ENCODE data around the gene SMIM1.

Gene SMIM1

GRCh38 chr1:3756394-3756793, 16.2 kb upstream of the SMIM1 start:
- no peak for DNase-seq (ENCODE audit: low read depth)

DNA sequence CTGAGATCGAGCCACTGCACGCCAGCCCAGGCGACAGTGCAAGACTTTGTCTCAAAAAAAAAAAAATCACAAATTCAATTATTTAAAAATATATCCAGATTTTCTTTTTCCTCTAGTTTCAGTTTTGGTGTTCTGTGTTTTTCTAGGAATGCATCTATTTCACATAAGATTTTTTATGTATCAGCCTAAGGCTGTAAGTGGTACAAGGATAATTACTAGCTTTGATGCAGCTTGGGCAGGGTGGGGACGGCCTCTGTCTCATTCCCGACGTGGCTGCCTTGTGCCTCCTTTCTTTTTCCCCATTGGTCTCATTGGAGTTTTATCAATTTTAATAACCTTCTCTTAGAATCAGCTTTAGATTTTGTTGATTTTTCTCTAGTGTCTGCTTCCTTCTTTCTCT, 13.4 kb upstream of the SMIM1 start:
- no peak for DNase-seq (ENCODE audit: low read depth)

GRCh38 chr1:3759796-3760195, 12.8 kb upstream of the SMIM1 start:
- DNase-seq (ENCODE audit: low read depth) = no peak

DNA sequence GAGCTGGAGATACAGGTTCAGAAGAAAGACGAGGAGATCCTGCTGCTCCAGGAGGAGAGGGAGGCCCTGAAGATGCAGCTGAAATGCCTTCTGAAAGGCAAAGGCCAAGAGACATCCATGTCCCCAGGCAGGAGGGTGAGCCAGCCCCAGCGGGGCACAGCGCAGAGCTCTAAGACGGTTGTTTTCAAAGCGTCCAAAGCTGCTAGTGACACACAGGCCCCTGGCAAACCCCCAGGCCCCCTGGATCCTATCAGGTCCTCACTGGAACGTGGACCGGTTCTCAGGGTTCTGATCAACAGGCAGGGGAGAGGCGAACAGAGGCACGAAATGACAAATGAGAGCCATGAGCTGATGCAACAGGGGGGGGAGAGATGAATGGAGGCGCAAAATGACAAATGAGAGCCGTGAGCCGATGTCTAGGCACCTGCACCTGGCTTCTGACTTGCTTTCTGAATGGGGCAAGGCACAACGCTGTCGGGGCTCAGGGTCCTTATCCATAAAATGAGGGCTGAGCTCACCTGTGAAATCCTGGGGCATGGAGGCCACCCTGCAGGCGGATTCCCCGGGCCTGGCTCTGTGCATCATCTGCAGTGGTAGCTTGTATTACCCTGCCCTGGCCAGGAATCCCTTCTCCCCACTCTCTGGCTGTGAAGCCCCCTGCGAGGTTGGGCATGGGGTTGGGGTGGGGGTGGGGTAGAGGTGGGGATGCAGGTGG, 11.1 kb upstream of the SMIM1 start:
- DNase-seq (ENCODE audit: low read depth) = no peak

DNA sequence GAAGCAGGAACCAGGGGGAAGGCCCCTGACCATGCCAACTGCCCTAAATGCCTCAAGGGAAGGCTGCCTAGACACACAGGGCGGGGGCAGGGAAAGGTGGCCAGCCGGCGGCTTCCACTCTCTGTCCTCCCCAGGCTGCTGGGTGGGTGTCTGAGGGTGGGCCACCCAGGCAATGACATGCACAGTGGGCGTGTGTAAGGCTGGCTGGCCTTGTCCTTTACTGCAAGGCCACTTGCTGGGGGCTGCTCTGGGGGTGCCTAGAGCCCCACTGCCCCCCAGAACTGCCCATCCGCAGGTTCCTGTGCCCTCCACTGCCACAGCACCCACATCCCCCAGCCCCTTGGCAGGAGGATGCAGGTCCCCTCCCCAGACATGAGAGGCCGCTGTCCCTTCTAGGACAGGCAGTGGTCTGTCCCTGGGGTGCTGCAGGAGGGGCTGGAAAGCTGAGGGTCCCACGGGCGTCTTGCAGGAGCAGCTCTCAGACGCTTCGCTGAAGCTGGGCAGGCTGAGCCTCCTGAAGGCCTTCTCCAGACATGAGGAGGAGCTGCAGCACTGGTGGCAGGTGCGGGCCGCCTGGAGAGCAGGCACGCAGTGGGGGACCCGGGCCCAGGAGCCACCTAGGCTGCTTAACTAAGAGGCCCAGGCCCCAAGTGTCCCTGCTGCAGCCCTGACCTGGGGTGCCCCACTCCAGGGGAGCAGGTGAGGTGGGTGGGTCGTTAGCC, 10.2 kb upstream of the SMIM1 start:
- no peak for DNase-seq (ENCODE audit: low read depth)

- DNase-seq (ENCODE audit: low read depth) = no peak
These were observed 9.7 kb upstream of the SMIM1 start for GRCh38 chr1:3762873-3763228.

DNA sequence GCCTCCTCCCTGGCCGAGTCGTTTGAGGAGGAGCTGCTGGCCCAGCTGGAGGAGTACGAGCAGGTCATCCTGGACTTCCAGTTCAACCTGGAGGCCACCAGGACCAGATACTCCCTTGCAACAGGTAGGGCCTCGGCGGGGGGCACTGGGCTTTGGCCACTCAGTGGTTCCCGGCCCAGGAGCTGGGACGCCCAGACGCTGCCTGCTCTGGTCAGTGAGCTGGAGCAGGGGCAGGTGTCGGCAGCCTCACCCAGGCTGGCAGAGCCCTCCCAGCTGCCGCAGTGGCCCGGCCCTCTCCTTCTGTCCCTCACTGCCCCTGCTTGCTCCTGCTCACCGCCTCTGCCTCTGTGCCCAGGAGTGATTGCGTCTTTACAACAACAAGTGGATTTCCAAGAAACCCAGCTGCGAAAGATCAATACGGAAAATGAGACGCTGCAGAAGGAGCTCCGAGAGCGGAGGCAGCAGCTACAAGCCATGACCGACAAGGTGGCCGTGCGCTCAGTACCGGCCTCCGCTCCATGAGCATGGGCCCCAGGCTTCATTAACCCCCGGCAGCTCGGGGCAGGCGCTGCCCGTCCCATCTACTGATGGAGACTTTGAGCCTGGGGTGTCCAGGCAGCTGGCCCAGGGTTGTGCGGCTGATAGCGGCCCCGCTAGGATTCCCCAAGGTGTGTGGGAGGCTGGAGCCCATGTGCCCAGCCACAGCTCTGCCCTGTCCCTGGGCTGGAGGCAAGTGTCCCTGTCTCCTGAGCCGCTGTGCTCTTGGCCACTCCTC, 9.0 kb upstream of the SMIM1 start:
- no peak for DNase-seq (ENCODE audit: low read depth)

DNA sequence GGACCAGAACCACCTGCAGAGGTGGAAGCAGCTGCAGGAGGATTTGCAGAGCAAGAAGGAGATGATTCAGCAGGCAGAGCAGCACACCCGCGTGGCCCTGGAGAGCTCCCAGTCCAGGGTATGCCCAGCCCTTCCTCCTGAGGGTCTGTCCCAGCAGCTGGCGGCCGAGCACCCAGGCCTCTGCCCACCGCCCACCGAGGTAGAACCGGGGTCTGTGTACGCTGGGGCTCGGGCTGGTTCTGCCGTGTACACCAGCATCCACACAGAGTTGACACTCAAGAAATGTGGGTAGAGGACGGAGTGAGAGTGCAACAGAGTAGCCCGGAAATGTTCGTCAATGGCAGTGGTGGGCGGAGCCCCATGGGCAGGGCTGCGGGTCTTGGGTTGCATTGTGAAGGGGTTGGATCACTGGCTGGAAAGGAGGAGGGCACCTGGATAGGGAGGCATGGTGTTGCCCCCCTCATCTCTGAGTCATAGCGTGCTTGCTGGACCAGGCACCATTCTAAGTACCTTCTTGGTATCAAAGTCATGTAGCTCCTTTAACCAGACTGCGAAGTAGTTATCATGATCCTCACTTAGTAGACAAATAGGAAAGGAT, 5.1 kb upstream of the SMIM1 start:
- no peak for DNase-seq (ENCODE audit: low read depth)

DNA sequence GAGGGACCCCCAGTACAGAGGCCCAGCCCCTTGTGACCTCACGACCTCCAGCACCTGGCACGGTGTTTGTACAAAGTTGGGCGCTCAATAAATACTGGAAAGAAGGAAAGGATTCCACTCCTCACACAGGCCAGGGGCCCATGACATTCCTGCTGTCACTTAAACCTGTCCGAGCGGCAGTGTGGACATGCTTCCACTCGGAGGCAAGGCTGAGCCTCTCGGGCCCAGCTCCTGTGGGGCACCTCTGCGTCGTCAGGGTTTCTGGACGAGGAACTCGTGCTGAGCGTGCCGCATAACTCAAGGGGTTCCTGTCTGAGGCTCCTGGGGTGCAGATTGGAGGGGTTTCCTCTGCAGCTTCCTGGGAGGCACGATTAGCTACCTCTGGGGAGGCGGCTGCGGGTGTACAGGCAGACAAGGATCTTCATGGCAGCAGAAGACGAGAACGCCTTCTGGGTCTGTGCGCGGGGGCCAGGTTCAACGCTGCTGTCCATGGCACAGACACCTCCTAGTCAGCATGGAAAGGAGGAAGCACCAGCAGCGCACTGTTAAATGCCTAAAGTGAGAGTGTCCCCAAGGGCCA, 3.6 kb upstream of the SMIM1 start:
- no peak for DNase-seq (ENCODE audit: low read depth)

DNA sequence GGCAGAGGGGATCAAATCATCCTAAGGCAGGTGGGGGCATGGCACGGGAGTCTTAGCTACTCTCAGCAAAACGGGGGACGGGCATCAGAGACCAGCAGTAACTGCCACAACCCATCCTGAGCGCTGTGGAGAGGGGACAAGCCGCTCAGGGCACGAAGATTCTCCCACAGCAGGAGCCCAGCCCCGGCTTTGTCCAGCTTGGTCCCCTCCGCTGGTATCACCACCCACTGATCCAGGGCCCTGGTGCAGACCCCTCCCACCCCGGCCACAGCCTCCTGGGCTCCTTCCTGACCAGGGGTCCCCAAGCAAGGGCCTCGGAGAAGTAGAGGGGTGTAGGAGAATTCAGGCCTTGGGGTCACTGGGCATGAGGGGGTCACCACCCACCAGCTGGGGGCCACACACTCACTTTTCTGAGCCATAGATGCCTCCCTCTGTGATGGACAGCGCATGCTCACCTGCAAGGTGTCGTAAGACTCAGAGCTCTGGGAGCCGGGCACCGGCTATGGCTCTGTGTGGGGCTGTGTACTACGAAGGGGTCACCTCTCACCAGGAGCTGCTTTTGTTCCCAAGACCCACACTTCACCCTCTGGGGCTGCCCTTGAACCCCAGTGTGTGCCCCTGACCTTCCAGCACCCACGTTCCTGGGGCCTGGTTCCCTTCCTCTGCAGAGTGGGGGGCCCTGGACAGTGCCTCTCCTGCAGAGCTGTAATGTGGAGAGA, 2.3 kb upstream of the SMIM1 start:
- no peak for DNase-seq (ENCODE audit: low read depth)

- DNase-seq (ENCODE audit: low read depth) = no peak
These were observed 1.2 kb upstream of the SMIM1 start for GRCh38 chr1:3771108-3772026.

DNA sequence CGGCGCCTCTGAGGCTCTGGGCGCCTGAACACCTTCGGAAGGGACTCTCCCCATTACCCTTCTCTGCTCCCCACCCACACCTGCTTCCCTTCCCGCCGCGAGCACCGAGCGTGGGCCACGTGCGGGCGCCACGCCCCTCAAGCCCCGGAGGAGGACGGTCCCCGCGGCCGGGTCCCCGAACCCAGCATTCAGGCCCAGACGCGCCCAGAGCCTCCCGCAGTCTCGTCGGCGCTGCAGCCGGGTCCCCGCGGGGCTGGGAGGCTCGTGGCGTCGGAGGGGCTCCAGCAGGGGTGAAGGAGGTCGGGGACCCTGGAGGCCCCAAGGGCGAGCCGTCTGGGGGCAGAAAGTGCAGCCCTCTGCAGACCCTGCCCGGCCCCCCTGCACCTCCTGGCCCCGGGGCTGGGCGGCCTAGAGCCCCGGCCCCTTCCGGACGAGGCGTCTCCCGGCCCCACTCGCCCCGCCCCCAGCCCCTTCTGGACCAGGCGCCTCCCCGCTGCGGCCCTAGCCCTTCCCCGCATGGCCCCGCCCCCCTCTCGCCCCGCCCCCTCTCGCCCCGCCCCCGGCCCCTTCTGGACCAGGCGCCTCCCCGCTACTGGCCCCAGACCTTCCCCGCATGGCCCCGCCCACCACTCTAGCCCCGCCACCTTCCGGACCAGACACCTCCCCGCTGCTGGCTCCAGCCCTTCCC, 378 bp upstream of the SMIM1 start:
- peak; percentile 81 for DNase-seq (ENCODE audit: low read depth)

DNA sequence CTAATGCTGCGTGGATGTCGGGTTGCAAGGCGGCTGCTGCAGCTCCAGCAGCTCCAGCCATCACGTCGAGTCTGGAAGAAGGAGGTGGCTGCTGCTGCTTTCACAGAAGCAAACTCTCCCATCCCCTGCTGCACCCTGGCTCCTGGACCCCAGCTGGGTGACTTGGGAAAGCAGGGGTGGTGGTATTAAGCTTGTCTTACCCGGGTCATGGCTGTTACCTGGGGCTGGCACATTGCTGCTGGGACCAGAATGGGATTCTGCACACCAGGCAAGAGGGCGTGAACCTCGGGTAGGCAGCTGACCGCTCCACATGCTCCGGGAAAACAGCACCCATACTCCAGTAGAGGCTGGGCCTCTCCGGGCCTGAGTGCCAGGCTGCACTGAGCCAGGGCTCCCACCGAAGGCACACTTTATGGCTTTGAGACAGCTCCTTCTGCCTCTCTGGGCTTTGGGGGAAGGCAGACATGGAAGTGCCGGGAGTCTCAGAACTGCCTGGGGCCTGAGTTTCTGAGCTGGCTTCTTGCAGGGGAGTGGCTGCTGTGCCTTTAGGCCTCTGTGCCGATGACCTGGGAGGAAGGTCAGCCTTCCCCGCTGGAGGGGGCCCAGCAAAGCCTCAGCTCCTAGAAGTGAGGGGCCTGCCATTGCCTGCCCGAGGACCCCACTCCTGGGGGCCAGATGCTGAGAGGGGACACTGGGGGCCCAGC, 1.2 kb downstream of the SMIM1 start:
- no peak for DNase-seq (ENCODE audit: low read depth)

- no peak for DNase-seq (ENCODE audit: low read depth)
These were observed 1.9 kb downstream of the SMIM1 start for GRCh38 chr1:3774276-3774945.

- no peak for DNase-seq (ENCODE audit: low read depth)
These were observed 2.5 kb downstream of the SMIM1 start for GRCh38 chr1:3774946-3775489.

- peak; percentile 32 for DNase-seq (ENCODE audit: low read depth)
These were observed 3.1 kb downstream of the SMIM1 start for GRCh38 chr1:3775490-3776230.

DNA sequence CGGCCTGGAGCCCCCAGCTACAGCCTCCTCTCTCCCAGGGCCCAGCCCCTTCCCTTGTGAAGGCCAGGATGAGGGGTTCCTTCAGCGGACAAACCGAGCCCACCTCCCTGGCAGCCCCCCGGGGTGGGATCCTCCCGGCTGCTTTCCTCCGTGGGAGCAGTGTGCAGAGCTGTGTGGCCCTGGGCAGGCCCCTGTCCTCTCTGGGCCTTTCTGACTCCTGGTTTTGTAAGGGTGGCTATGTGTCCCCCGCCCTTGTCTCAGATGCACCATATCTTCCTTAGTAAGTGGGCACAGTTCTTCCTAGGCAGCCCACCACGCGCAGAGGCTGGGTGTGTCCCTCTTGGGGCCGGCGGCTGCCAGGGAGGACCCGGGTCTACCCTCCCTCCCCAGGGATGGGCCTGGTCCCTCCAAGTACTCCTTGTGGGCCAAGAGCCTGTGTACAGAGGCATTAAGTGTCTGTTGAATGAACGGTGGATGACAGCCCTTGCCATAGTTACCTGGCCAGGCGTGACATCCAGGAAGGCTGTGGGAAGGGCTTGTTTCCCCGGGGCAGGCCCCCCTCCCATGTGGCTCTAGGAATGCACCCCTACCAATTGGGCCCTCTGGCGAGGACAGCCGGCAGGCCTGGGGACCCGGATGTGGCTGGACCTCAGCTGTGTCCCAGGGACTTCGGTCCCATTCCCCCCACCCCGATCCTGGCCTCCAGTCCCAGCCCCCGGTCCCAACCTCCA, 3.8 kb downstream of the SMIM1 start:
- DNase-seq (ENCODE audit: low read depth) = no peak

All from activated T-helper 1 cell treated with Interleukin-2 at 50 U/mL for 16 hours (primary cell).